ENCODE data around the gene DEPP1. TPM values are rescaled to one million over a fixed set of nuclear protein-coding genes. Genes with fewer than 3 reads are reported as not detected.

Gene DEPP1
- total RNA-seq, 1 experiment from 2014 or later: 1.6 TPM

- H3K9me3 Mint-ChIP-seq: no peaks in the 10 kb centered on the region
- no peak for TF ChIP-seq RORB (CRISPR knock-in tag; IDR thresholded peaks at IDR 0.05)
- TF ChIP-seq, protein P1, sequence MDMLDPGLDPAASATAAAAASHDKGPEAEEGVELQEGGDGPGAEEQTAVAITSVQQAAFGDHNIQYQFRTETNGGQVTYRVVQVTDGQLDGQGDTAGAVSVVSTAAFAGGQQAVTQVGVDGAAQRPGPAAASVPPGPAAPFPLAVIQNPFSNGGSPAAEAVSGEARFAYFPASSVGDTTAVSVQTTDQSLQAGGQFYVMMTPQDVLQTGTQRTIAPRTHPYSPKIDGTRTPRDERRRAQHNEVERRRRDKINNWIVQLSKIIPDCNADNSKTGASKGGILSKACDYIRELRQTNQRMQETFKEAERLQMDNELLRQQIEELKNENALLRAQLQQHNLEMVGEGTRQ (CRISPR knock-in tag; IDR thresholded peaks at IDR 0.05): no peak
- no peak for TF ChIP-seq ELF4 (CRISPR knock-in tag; IDR thresholded peaks at IDR 0.05; ENCODE audit: low read depth)
- TF ChIP-seq OVOL2 (CRISPR knock-in tag; IDR thresholded peaks at IDR 0.05; ENCODE audit: borderline replicate concordance): no peak
- TF ChIP-seq NFATC4 (CRISPR knock-in tag; IDR thresholded peaks at IDR 0.05): no peak
- TF ChIP-seq ZSCAN18 (CRISPR knock-in tag; IDR thresholded peaks at IDR 0.05): no peak
- TF ChIP-seq ZNF138 (CRISPR knock-in tag; conservative IDR thresholded peaks at IDR 0.05): no peak
- TF ChIP-seq JAZF1 (CRISPR knock-in tag; IDR thresholded peaks at IDR 0.05): no peak
- no peak for TF ChIP-seq HMGXB4 (CRISPR knock-in tag; IDR thresholded peaks at IDR 0.05)
- no peak for TF ChIP-seq CREB1 (CRISPR knock-in tag; IDR thresholded peaks at IDR 0.05)
- TF ChIP-seq ESRRA (CRISPR knock-in tag; IDR thresholded peaks at IDR 0.05; ENCODE audit: borderline replicate concordance): no peak
- TF ChIP-seq GRHL2 (CRISPR knock-in tag; IDR thresholded peaks at IDR 0.05; ENCODE audit: insufficient replicate concordance, severe bottlenecking): no peak
- TF ChIP-seq, protein P2, sequence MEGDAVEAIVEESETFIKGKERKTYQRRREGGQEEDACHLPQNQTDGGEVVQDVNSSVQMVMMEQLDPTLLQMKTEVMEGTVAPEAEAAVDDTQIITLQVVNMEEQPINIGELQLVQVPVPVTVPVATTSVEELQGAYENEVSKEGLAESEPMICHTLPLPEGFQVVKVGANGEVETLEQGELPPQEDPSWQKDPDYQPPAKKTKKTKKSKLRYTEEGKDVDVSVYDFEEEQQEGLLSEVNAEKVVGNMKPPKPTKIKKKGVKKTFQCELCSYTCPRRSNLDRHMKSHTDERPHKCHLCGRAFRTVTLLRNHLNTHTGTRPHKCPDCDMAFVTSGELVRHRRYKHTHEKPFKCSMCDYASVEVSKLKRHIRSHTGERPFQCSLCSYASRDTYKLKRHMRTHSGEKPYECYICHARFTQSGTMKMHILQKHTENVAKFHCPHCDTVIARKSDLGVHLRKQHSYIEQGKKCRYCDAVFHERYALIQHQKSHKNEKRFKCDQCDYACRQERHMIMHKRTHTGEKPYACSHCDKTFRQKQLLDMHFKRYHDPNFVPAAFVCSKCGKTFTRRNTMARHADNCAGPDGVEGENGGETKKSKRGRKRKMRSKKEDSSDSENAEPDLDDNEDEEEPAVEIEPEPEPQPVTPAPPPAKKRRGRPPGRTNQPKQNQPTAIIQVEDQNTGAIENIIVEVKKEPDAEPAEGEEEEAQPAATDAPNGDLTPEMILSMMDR (IDR thresholded peaks at IDR 0.05): no peak
- TF ChIP-seq TCF7 (CRISPR knock-in tag; IDR thresholded peaks at IDR 0.05; ENCODE audit: low read depth): no peak
- no peak for TF ChIP-seq EMX1 (CRISPR knock-in tag; IDR thresholded peaks at IDR 0.05)
- TF ChIP-seq SOX15 (CRISPR knock-in tag; IDR thresholded peaks at IDR 0.05): no peak
- H3K36me3 Mint-ChIP-seq: peaks cover 13% of the 10 kb centered on the region
- POLR2A ChIA-PET: interaction anchor here (1.5 kb wide), 1 partner anchor 58 kb away, joined by 8 read pairs; no protein-coding TSS in a partner anchor
- no peak overlapping the region for H3K4me3 Mint-ChIP-seq
- ATAC-seq (no peak), DNase-seq (ENCODE audit: low spot score) (no peak)
- H3K4me1 Mint-ChIP-seq: peaks cover 68% of the 10 kb centered on the region
- H3K27me3 Mint-ChIP-seq (ENCODE audit: low read depth): no peaks in the 10 kb centered on the region; the same call in 1 of the 2 replicates
- no peak overlapping the region for H3K27ac Mint-ChIP-seq
- CTCF ChIA-PET: interaction anchor here (0.7 to 9.4 kb wide), 16 partner anchors 9 to 128 kb away, joined by 3 to 143 read pairs (median 6); partner anchors contain the start of genes DEPP1, RASSF4, TMEM72 and ZNF22
Measured at GRCh38 chr10:44990965-44991364, 12.4 kb upstream of the DEPP1 start.

GRCh38 chr10:44990302-44990655 is 11.7 kb upstream of the DEPP1 start:
- POLR2A ChIA-PET: interaction anchor here (0.6 to 1.5 kb wide), 2 partner anchors 57 to 631 kb away, joined by 5 to 8 read pairs; no protein-coding TSS in a partner anchor
- H3K4me3 Mint-ChIP-seq: no peak overlapping the region
- no peaks in the 10 kb centered on the region; the same call in 1 of the 2 replicates for H3K27me3 Mint-ChIP-seq (ENCODE audit: low read depth)
- CTCF ChIA-PET: interaction anchor here (0.8 to 9.4 kb wide), 16 partner anchors 10 to 127 kb away, joined by 3 to 143 read pairs (median 6); partner anchors contain the start of genes DEPP1, RASSF4, TMEM72 and ZNF22
- peak; percentile 88 for ATAC-seq
- TF ChIP-seq ZNF423 (CRISPR knock-in tag; IDR thresholded peaks at IDR 0.05): 0 out of 2 replicates have a peak, but pooled peaks have one; percentile 19
- no peak for TF ChIP-seq MXD4 (CRISPR knock-in tag; IDR thresholded peaks at IDR 0.05; ENCODE audit: borderline replicate concordance)
- TF ChIP-seq, protein P3, sequence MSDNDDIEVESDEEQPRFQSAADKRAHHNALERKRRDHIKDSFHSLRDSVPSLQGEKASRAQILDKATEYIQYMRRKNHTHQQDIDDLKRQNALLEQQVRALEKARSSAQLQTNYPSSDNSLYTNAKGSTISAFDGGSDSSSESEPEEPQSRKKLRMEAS (CRISPR knock-in tag; IDR thresholded peaks at IDR 0.05): 0 out of 2 replicates have a peak, but pooled peaks have one; percentile 19
- peak; percentile 95 for TF ChIP-seq GABPB1 (CRISPR knock-in tag; IDR thresholded peaks at IDR 0.05)
- TF ChIP-seq ZNF396 (CRISPR knock-in tag; IDR thresholded peaks at IDR 0.05; ENCODE audit: borderline replicate concordance): peak; percentile 41; the same call in 1 of the 2 replicates
- peak; percentile 62 for DNase-seq (ENCODE audit: low spot score)
- no peaks in the 10 kb centered on the region for H3K9me3 Mint-ChIP-seq
- H3K36me3 Mint-ChIP-seq: peaks cover 13% of the 10 kb centered on the region
- peak overlapping the region; percentile 82 for H3K27ac Mint-ChIP-seq
- peaks cover 75% of the 10 kb centered on the region for H3K4me1 Mint-ChIP-seq
